HEK293T (cell line): ENCODE data around the gene NDUFA8.

ENCODE experiments used
- FOXA1 ChIP-seq: fragments of 450-650 bp; IDR thresholded peaks from 2 replicates; pipeline ENCODE4 v1.6.1; 2016; ENCODE audit warnings: mild to moderate bottlenecking
- L3MBTL2 ChIP-seq: fragments of 450-650 bp; conservative IDR thresholded peaks from 2 replicates; pipeline ENCODE4 v1.6.1; 2016; ENCODE audit warnings: mild to moderate bottlenecking

DNA sequence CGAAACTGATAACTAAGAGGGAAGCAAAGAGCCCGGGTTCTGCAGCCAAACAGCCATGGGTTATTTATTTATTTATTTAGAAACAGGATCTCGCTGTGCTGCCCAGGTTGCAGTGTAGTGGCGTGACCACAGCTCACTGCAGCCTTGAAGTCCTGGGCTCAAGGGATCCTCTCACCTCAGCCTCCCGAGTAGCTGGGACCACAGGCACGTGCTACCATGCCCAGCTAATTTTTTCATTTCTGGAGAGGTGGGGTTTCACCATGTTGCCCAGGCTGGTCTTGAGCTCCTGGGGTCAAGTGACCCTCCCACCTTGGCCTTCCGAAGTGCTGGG, 24.1 kb downstream of the NDUFA8 start:
- TF ChIP-seq FOXA1 (no peak), L3MBTL2 (no peak)
